Right lobe of liver (tissue), 6 donors: ENCODE results near the gene MBD6. TPM values are rescaled to one million over a fixed set of nuclear protein-coding genes. Genes with fewer than 3 reads are reported as not detected.

Source experiments
- ATAC-seq, 4 donors: fragments of 200-7000 bp; cut with Tn5 transposase; one replicate each; pipeline ENCODE4 v1.9.1; 2020; ENCODE audit warnings: mild to moderate bottlenecking in 4 of 4, moderate library complexity in 4 of 4
- DNase-seq, 3 donors: peaks; one replicate each; pipeline ENCODE4 v3.0.0-alpha.2; 2020
- H3K27ac ChIP-seq, 3 donors: fragments of 200-600 bp; one replicate each; pipeline ENCODE4 v1.8.0; 2022
- H3K27me3 ChIP-seq, 2 donors: fragments of 200-600 bp; one replicate each; pipeline ENCODE4 v1.8.0; 2022
- H3K36me3 ChIP-seq, 4 donors: fragments of 200-600 bp; sonication (generic) in 1 of 4; one replicate each; pipeline versions ENCODE4 v1.5.1 to v1.8.0; 2017 to 2022; ENCODE audit warnings: control low read depth in 1 of 4
- H3K4me1 ChIP-seq, 4 donors: fragments of 200-600 bp; sonication (generic) in 1 of 4; one replicate each; pipeline versions ENCODE4 v1.5.1 to v1.8.0; 2017 to 2022; ENCODE audit warnings: control low read depth in 1 of 4
- H3K4me3 ChIP-seq, 3 donors: fragments of 200-600 bp; one replicate each; pipeline ENCODE4 v1.8.0; 2022
- H3K9me3 ChIP-seq, 4 donors: fragments of 200-600 bp; sonication (generic) in 1 of 4; one replicate each; pipeline versions ENCODE4 v1.5.1 to v1.8.0; 2017 to 2022; ENCODE audit warnings: control low read depth in 1 of 4
- CTCF ChIP-seq, 4 donors: fragments of 200-600 bp in 3 of 4; fragments of 450-650 bp in 1 of 4; IDR thresholded peaks; one replicate each; pipeline versions ENCODE4 v1.5.1 to v1.8.0; 2016 to 2022; ENCODE audit warnings: antibody characterized with exemption in 4 of 4, mild to moderate bottlenecking in 2 of 4
- POLR2A ChIP-seq: fragments of 450-650 bp; IDR thresholded peaks from one replicate; pipeline ENCODE4 v1.6.1; 2017; ENCODE audit warnings: antibody characterized with exemption, mild to moderate bottlenecking
- WGBS: methylation state at CpG from one replicate; pipeline ENCODE4 v1.1.6; 2018; ENCODE audit warnings: low coverage, low lambda C conversion rate; ENCODE audit not compliant: insufficient coverage; ENCODE audit errors: missing lambda C conversion rate; 5-methylcytosine and 5-hydroxymethylcytosine counted together
- intact Hi-C, 2 donors: fragments of 100-400 bp; cut with DNase I; formaldehyde crosslinking; loops; one replicate each; pipeline versions ENCODE4 v1.11.2 to v1.14.1; 2022
- total RNA-seq, 6 experiments: library from RNA; depleted of rRNA in 2 of 6; stranded (reverse); fragments of >200 nt in 2 of 6; fragmentation: NEBNext Ultra II Directional in 3 of 6; extraction: Animal tissue kit (Norgen Biotek cat#: 25700) in 3 of 6; gene quantifications; one replicate each; pipeline versions ENCODE4 v1.1.0 to v1.2.4, GENCODE V29; 2016 to 2023
- donor health status: DM: no; HTN: yes; CAD: no.
- donor health status: DM: no; HTN: no; CAD: no.
- donor health status: DM: no; HTN: no; CAD: no.
- donor health status: DM: no; HTN: yes; CAD: no.
- donor health status: DM: no; HTN: yes; CAD: no.

Gene MBD6
- total RNA-seq, 6 experiments from 2014 or later, result 7.4 to 61.1 (median 39.3) TPM

DNA sequence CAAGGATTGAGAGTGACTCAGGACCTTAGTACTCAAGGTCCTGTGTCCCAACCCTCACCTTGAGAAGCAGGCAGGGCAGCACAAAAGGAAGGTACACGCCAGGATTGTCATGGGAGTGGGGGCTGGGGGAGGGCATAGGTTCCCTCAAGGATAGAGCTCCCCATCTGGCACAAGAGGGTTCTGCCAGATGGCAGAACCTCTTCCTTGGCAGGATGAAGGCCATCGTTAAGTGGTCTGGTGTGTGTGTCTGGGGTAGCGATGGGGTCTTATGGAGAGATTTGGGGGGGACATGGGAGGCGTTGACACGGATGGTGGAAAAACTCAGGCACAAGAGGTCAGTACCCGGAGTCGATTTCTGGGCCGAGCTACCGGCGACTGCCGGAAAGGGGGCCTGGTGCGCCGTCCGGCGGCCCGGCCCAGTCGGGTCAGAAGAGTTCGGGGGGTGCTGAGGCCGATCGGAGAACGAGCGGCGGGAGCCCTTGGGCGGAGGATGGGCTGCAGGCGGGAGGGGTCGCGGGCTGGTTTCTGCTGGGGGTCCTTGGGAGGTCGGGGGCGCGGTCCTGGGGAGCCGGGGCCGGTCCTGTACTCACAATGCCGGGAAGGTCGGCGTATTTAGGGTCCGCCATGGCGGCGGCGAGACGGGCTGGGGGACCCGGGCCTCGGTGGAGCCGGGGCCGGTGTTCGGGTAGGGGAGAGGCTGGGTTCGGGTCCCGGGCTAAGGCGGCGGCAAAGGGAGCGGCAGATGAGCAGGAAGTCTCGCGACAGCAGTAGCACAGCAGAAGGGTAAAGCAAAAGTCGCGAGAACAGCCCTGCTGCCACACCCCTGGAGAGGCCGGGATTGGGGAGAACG lies 24.0 kb downstream of the MBD6 start, which contains the start of gene DCTN2:
DCTN2 (minus strand) TSS at position 755 of the 850 bp plus-strand sequence; CDS start at position 626, 129 bp downstream.
- TF ChIP-seq POLR2A (peak; percentile 29), CTCF (IDR thresholded peaks at IDR 0.05) (no peak)
- intact Hi-C loops, result no loop called here
- peak; percentile 98 to 99 (median 99) for ATAC-seq
- Histone ChIP-seq H3K4me3 (peak within 1 kb of the TSS; percentile 80 to 93 (median 85)), H3K9me3 (no peaks in the 10 kb centered on the region), H3K27ac (peak within 1 kb of the TSS; percentile 42 to 76 (median 53)), H3K27me3 (peaks cover 0 to 13% of the 10 kb centered on the region in 2 donors), H3K4me1 (peaks cover 0 to 7% (median 1%) of the 10 kb centered on the region in 4 donors), H3K36me3 (peaks cover 0 to 7% (median 0%) of the 10 kb centered on the region in 4 donors)
- DNase-seq, result peak; percentile 94 to 97 (median 96)
- under 1% methylated on average over 41 of the region's 56 CpGs for WGBS

- no peak overlapping the region for H3K27ac ChIP-seq
- H3K4me1 ChIP-seq, result peaks cover 0 to 7% (median 1%) of the 10 kb centered on the region in 4 donors
- no peaks in the 10 kb centered on the region for H3K36me3 ChIP-seq
- WGBS, result 16% methylated on average over 9 of the region's 9 CpGs
- H3K9me3 ChIP-seq, result no peaks in the 10 kb centered on the region
- H3K4me3 ChIP-seq, result peak overlapping the region; percentile 80 to 93 (median 85)
- ATAC-seq (no peak), DNase-seq (no peak)
- TF ChIP-seq POLR2A (no peak), CTCF (IDR thresholded peaks at IDR 0.05) (no peak)
- H3K27me3 ChIP-seq, result peaks cover 0 to 13% of the 10 kb centered on the region in 2 donors
- intact Hi-C loops, result no loop called here
Observed at GRCh38 chr12:57547288-57548012, 24.8 kb downstream of the MBD6 start.

- no peak overlapping the region for H3K4me3 ChIP-seq
- no peaks in the 10 kb centered on the region for H3K9me3 ChIP-seq
- TF ChIP-seq POLR2A, result no peak
- no peak for TF ChIP-seq CTCF (IDR thresholded peaks at IDR 0.05)
- no peak for ATAC-seq
- 100% methylated on average over 2 of the region's 2 CpGs for WGBS
- intact Hi-C loops, result no loop called here
- H3K27me3 ChIP-seq, result peaks cover 0 to 13% of the 10 kb centered on the region in 2 donors
- no peak for DNase-seq
- H3K27ac ChIP-seq, result no peak overlapping the region
- H3K4me1 ChIP-seq, result peaks cover 0 to 7% (median 1%) of the 10 kb centered on the region in 4 donors
- no peaks in the 10 kb centered on the region for H3K36me3 ChIP-seq
Observed at GRCh38 chr12:57548013-57548315, 25.3 kb downstream of the MBD6 start.

- no peak for ATAC-seq
- WGBS, result 17% methylated on average over 2 of the region's 2 CpGs
- Histone ChIP-seq H3K36me3 (no peaks in the 10 kb centered on the region), H3K4me3 (no peak overlapping the region), H3K27ac (no peak overlapping the region), H3K27me3 (peaks cover 0 to 13% of the 10 kb centered on the region in 2 donors), H3K9me3 (no peaks in the 10 kb centered on the region), H3K4me1 (peaks cover 0 to 7% (median 1%) of the 10 kb centered on the region in 4 donors)
- TF ChIP-seq POLR2A, result no peak
- no peak for TF ChIP-seq CTCF (IDR thresholded peaks at IDR 0.05)
- intact Hi-C loops, result no loop called here
- DNase-seq, result no peak
Observed at GRCh38 chr12:57548488-57548887, 25.9 kb downstream of the MBD6 start.
